HG03442 (cell line): ENCODE results near the gene BLZF1.
"Not testable (repeated sequence)": the region's sequence is repeated elsewhere in the genome, so short reads cannot be mapped to it uniquely, and the experiment has no call there.

Experiments
- ATAC-seq: cut with Tn5 transposase; IDR thresholded peaks from one replicate; pipeline ENCODE4 v1.9.1; 2021; ENCODE audit warnings: mild to moderate bottlenecking, moderate library complexity; ENCODE audit not compliant: unreplicated experiment

The BLZF1 gene

GRCh38 chr1:169360415-169360814 is 7.6 kb upstream of the BLZF1 start:
- no peak for ATAC-seq

- no peak for ATAC-seq
Observed at GRCh38 chr1:169361281-169361680, 6.7 kb upstream of the BLZF1 start.

- ATAC-seq: peak; percentile 41
Observed at GRCh38 chr1:169363046-169363730, 4.8 kb upstream of the BLZF1 start.

- ATAC-seq: no peak
Observed at GRCh38 chr1:169364948-169365347, 3.0 kb upstream of the BLZF1 start.

GRCh38 chr1:169367096-169367685 is 804 bp upstream of the BLZF1 start:
- no peak for ATAC-seq

GRCh38 chr1:169368406-169368769 is 393 bp downstream of the BLZF1 start:
- ATAC-seq: no peak

GRCh38 chr1:169371404-169371803 is 3.4 kb downstream of the BLZF1 start:
- ATAC-seq: no peak

- no peak for ATAC-seq
Observed at GRCh38 chr1:169381162-169381561, 13.2 kb downstream of the BLZF1 start.

- no peak for ATAC-seq
Observed at GRCh38 chr1:169383449-169383848, 15.5 kb downstream of the BLZF1 start.

GRCh38 chr1:169387399-169387798 is 19.4 kb downstream of the BLZF1 start:
- no peak for ATAC-seq

- peak; percentile 91 for ATAC-seq
Observed at GRCh38 chr1:169390303-169390702, 22.3 kb downstream of the BLZF1 start.

- no peak for ATAC-seq
Observed at GRCh38 chr1:169392406-169392805, 24.4 kb downstream of the BLZF1 start.

- ATAC-seq: no peak
Observed at GRCh38 chr1:169395955-169396354, 28.0 kb downstream of the BLZF1 start.

- ATAC-seq: not testable (repeated sequence)
Observed at GRCh38 chr1:169402578-169402977, 34.6 kb downstream of the BLZF1 start.

GRCh38 chr1:169408340-169408739 is 40.3 kb downstream of the BLZF1 start:
- not testable (repeated sequence) for ATAC-seq

GRCh38 chr1:169414952-169415351 is 47.0 kb downstream of the BLZF1 start:
- ATAC-seq: no peak

- ATAC-seq: no peak
Observed at GRCh38 chr1:169421309-169421708, 53.3 kb downstream of the BLZF1 start.

- ATAC-seq: no peak
Observed at GRCh38 chr1:169426174-169426705, 58.2 kb downstream of the BLZF1 start.

- ATAC-seq: peak; percentile 86
Observed at GRCh38 chr1:169427081-169427641, 59.2 kb downstream of the BLZF1 start, which contains the start of gene CCDC181. TSS of gene CCDC181 (minus strand) at chr1:169427474. CDS start at chr1:169424927, 2,547 bp downstream.
